Ascending aorta (tissue), 2 donors: Measurements from ENCODE around the gene ELOA. TPM values are rescaled to one million over a fixed set of nuclear protein-coding genes. Genes with fewer than 3 reads are reported as not detected.

Source experiments
- DNase-seq, 2 donors: peaks; one replicate each; pipeline ENCODE4 v3.0.0-alpha.2; 2019; ENCODE audit warnings: low spot score in 2 of 2
- H3K27ac ChIP-seq, 2 donors: fragments of 200-600 bp; sonication (generic); one replicate each; pipeline ENCODE4 v1.5.1; 2016 to 2017; ENCODE audit warnings: mild to moderate bottlenecking in 1 of 2
- H3K27me3 ChIP-seq: fragments of 200-600 bp; sonication (generic); one replicate; pipeline ENCODE4 v1.5.1; 2017
- H3K36me3 ChIP-seq, 2 donors: fragments of 200-600 bp; sonication (generic); one replicate each; pipeline ENCODE4 v1.5.1; 2016
- H3K4me1 ChIP-seq, 2 donors: fragments of 200-600 bp; sonication (generic); one replicate each; pipeline ENCODE4 v1.5.1; 2016 to 2017; ENCODE audit warnings: mild to moderate bottlenecking in 1 of 2
- H3K4me3 ChIP-seq, 2 donors: fragments of 200-600 bp; sonication (generic); one replicate each; pipeline ENCODE4 v1.5.1; 2016 to 2017; ENCODE audit warnings: mild to moderate bottlenecking in 1 of 2
- H3K9me3 ChIP-seq, 2 donors: fragments of 200-600 bp; sonication (generic); one replicate each; pipeline ENCODE4 v1.5.1; 2016
- CTCF ChIP-seq, 3 experiments: fragments of 200-600 bp in 2 of 3; fragments of 450-650 bp in 1 of 3; sonication (generic) in 2 of 3; IDR thresholded peaks; one replicate each; pipeline ENCODE4 v1.5.1; 2016 to 2019; ENCODE audit warnings: antibody characterized with exemption in 3 of 3, mild to moderate bottlenecking in 1 of 3, moderate library complexity in 1 of 3
- intact Hi-C: fragments of 100-400 bp; cut with DNase I; formaldehyde crosslinking; loops from one replicate; pipeline ENCODE4 v1.15.1; 2023
- total RNA-seq: library from RNA; depleted of rRNA; stranded (reverse); fragments of >200 nt; gene quantifications from one replicate; pipeline ENCODE4 v1.1.0, GENCODE V29; 2016

The ELOA gene
- total RNA-seq, 1 donor from 2014 or later: 22.6 TPM

GRCh38 chr1:23790696-23791515, 47.6 kb downstream of the ELOA start, which contains the start of gene LYPLA2:
LYPLA2 (plus strand) TSS chr1:23791145; CDS start chr1:23792683, 1,538 bp downstream.
- Histone ChIP-seq H3K27ac (peak within 1 kb of the TSS; percentile 60 to 74), H3K36me3 (peaks cover 30 to 43% of the 10 kb centered on the region in 2 donors), H3K9me3 (no peaks in the 10 kb centered on the region), H3K27me3 (no peaks in the 10 kb centered on the region), H3K4me3 (peak within 1 kb of the TSS; percentile 61 to 80), H3K4me1 (peaks cover 9 to 19% of the 10 kb centered on the region in 2 donors)
- intact Hi-C loops: loop anchor here (1.0 kb wide), 1 partner anchor 9 kb away; the partner anchor contains the start of gene GALE
- DNase-seq: peak; percentile 77 to 97
- TF ChIP-seq CTCF (IDR thresholded peaks at IDR 0.05): no peak

- Histone ChIP-seq H3K27me3 (no peaks in the 10 kb centered on the region), H3K27ac (peak overlapping the region; percentile 60 to 74), H3K4me1 (peaks cover 9 to 19% of the 10 kb centered on the region in 2 donors), H3K4me3 (peak overlapping the region; percentile 61 to 80), H3K9me3 (no peaks in the 10 kb centered on the region), H3K36me3 (peaks cover 28 to 36% of the 10 kb centered on the region in 2 donors)
- DNase-seq: no peak
- TF ChIP-seq CTCF (IDR thresholded peaks at IDR 0.05): no peak
- intact Hi-C loops: loop anchor here (1.0 kb wide), 1 partner anchor 9 kb away; the partner anchor contains the start of gene GALE
Observed at GRCh38 chr1:23791516-23792047, 48.3 kb downstream of the ELOA start.

- peak overlapping the region; percentile 60 to 74 for H3K27ac ChIP-seq
- intact Hi-C loops: no loop called here
- peaks cover 25 to 28% of the 10 kb centered on the region in 2 donors for H3K36me3 ChIP-seq
Observed at GRCh38 chr1:23792151-23792945, 49.1 kb downstream of the ELOA start.

GRCh38 chr1:23793018-23793781, 49.9 kb downstream of the ELOA start:
- intact Hi-C loops: no loop called here
- Histone ChIP-seq H3K27ac (no peak overlapping the region), H3K4me1 (peaks cover 9 to 19% of the 10 kb centered on the region in 2 donors), H3K9me3 (no peaks in the 10 kb centered on the region), H3K27me3 (no peaks in the 10 kb centered on the region), H3K4me3 (no peak overlapping the region), H3K36me3 (peaks cover 24 to 26% of the 10 kb centered on the region in 2 donors)
- TF ChIP-seq CTCF (IDR thresholded peaks at IDR 0.05): no peak
- no peak for DNase-seq

More at GRCh38 chr1:23792151-23792945, 49.1 kb downstream of the ELOA start:
- no peaks in the 10 kb centered on the region for H3K9me3 ChIP-seq
- H3K27me3 ChIP-seq: no peaks in the 10 kb centered on the region
- no peak for DNase-seq
- no peak for TF ChIP-seq CTCF (IDR thresholded peaks at IDR 0.05)
- peaks cover 9 to 19% of the 10 kb centered on the region in 2 donors for H3K4me1 ChIP-seq
- peak overlapping the region; percentile 61 to 80 for H3K4me3 ChIP-seq
